ENCODE results near the gene PRMT6. TPM values are rescaled to one million over a fixed set of nuclear protein-coding genes. Genes with fewer than 3 reads are reported as not detected.

Gene PRMT6
- total and polyA plus RNA-seq, 2 donors (not counting 3 experiments of a cell fraction or from before 2014, with no cell fraction given) = 8.4 to 12.5 TPM

- Histone ChIP-seq H3K4me3 (replicated peaks in 1 of 3; ENCODE audit: insufficient read depth in 1 of 3, low read depth in 1 of 3, low read length in 3 of 3) (no peak overlapping the region), H3K27me3 (ENCODE audit: control insufficient read depth in 2 of 2, insufficient read depth in 2 of 2, low read length in 2 of 2) (no peaks in the 10 kb centered on the region), H3K79me2 (ENCODE audit: control insufficient read depth, insufficient read depth, low read length) (no peaks in the 10 kb centered on the region), H3K9me1 (replicated peaks; ENCODE audit: control insufficient read depth, extremely low read depth, insufficient read depth, low read length) (no peaks in the 10 kb centered on the region), H4K20me1 (replicated peaks; ENCODE audit: control insufficient read depth, extremely low read depth, insufficient read depth, low read length) (no peaks in the 10 kb centered on the region), H3K36me3 (ENCODE audit: control insufficient read depth in 2 of 2, extremely low read depth in 1 of 2, insufficient read depth in 2 of 2, low read length in 2 of 2) (no peaks in the 10 kb centered on the region), H3K9ac (replicated peaks; ENCODE audit: extremely low read depth, insufficient read depth, low read length) (no peak overlapping the region), H3K4me1 (ENCODE audit: control insufficient read depth, extremely low read depth, insufficient read depth, low read length) (peaks cover 8% of the 10 kb centered on the region), H2AFZ (ENCODE audit: low read depth, low read length) (no peak overlapping the region), H3K9me3 (replicated peaks; ENCODE audit: control insufficient read depth, insufficient read depth, low read length) (no peaks in the 10 kb centered on the region), H3K27ac (ENCODE audit: insufficient read depth, low read depth, low read length) (no peak overlapping the region), H3K4me2 (ENCODE audit: insufficient read depth, low read length) (no peak overlapping the region)
- POLR2A ChIA-PET = no interaction called here
- DNase-seq (ENCODE audit: low read depth, low spot score) (no peak), FAIRE-seq (no peak)
- CTCF ChIA-PET = no interaction called here
- no peak for TF ChIP-seq JUN (IDR thresholded peaks at IDR 0.05; ENCODE audit: borderline replicate concordance, insufficient read depth, insufficient read length, low read depth)
- intact Hi-C loops (cut with micrococcal nuclease) = no loop called here
- no TSS peak for BruUV-seq (replicated peaks)
- dilution Hi-C loops (cut with MboI; ENCODE audit: extremely low pct_ligation_motif_present, low sequenced_read_pairs) = no loop called here
These were observed 40.0 kb upstream of the PRMT6 start for GRCh38 chr1:107016376-107016978.

- no peak for FAIRE-seq
- H3K27me3 ChIP-seq (ENCODE audit: control insufficient read depth in 2 of 2, insufficient read depth in 2 of 2, low read length in 2 of 2) = no peaks in the 10 kb centered on the region
- H4K20me1 ChIP-seq (replicated peaks; ENCODE audit: control insufficient read depth, extremely low read depth, insufficient read depth, low read length) = no peaks in the 10 kb centered on the region
- no peak overlapping the region for H3K4me3 ChIP-seq (replicated peaks in 1 of 3; ENCODE audit: insufficient read depth in 1 of 3, low read depth in 1 of 3, low read length in 3 of 3)
- intact Hi-C loops (cut with micrococcal nuclease) = no loop called here
- POLR2A ChIA-PET = no interaction called here
- no peak overlapping the region for H2AFZ ChIP-seq (ENCODE audit: low read depth, low read length)
- CTCF ChIA-PET = no interaction called here
- H3K9me1 ChIP-seq (replicated peaks; ENCODE audit: control insufficient read depth, extremely low read depth, insufficient read depth, low read length) = no peaks in the 10 kb centered on the region
- H3K79me2 ChIP-seq (ENCODE audit: control insufficient read depth, insufficient read depth, low read length) = no peaks in the 10 kb centered on the region
- dilution Hi-C loops (cut with MboI; ENCODE audit: extremely low pct_ligation_motif_present, low sequenced_read_pairs) = no loop called here
- DNase-seq (ENCODE audit: low read depth, low spot score) = no peak
- H3K9ac ChIP-seq (replicated peaks; ENCODE audit: extremely low read depth, insufficient read depth, low read length) = no peak overlapping the region
- no peak overlapping the region for H3K27ac ChIP-seq (ENCODE audit: insufficient read depth, low read depth, low read length)
- H3K4me1 ChIP-seq (ENCODE audit: control insufficient read depth, extremely low read depth, insufficient read depth, low read length) = peaks cover 8% of the 10 kb centered on the region
- no TSS peak for BruUV-seq (replicated peaks)
- TF ChIP-seq CTCF (IDR thresholded peaks at IDR 0.05; ENCODE audit: extremely low read depth in 1 of 2, insufficient read depth in 1 of 2, low read depth in 1 of 2, low read length in 2 of 2) = no peak
- no peak for TF ChIP-seq JUN (IDR thresholded peaks at IDR 0.05; ENCODE audit: borderline replicate concordance, insufficient read depth, insufficient read length, low read depth)
- no peak for TF ChIP-seq EZH2 (IDR thresholded peaks at IDR 0.05; ENCODE audit: borderline replicate concordance, low read depth, low read length, severe bottlenecking)
- no peak for TF ChIP-seq POLR2A (IDR thresholded peaks at IDR 0.05; ENCODE audit: low read depth, low read length)
- TF ChIP-seq FOS (IDR thresholded peaks at IDR 0.05; ENCODE audit: borderline replicate concordance, insufficient read depth, low read length) = no peak
- TF ChIP-seq MYC (IDR thresholded peaks at IDR 0.05; ENCODE audit: low read depth, low read length) = no peak
- no peak for TF ChIP-seq GATA2 (IDR thresholded peaks at IDR 0.05; ENCODE audit: insufficient read depth, insufficient read length, low read depth, low read length)
- no peak for TF ChIP-seq MAX (IDR thresholded peaks at IDR 0.05; ENCODE audit: insufficient read depth, insufficient read length)
- no peak for TF ChIP-seq POLR2AphosphoS5 (IDR thresholded peaks at IDR 0.05; ENCODE audit: insufficient read depth, low read depth, low read length)
- H3K4me2 ChIP-seq (ENCODE audit: insufficient read depth, low read length) = no peak overlapping the region
- H3K36me3 ChIP-seq (ENCODE audit: control insufficient read depth in 2 of 2, extremely low read depth in 1 of 2, insufficient read depth in 2 of 2, low read length in 2 of 2) = no peaks in the 10 kb centered on the region
- H3K9me3 ChIP-seq (replicated peaks; ENCODE audit: control insufficient read depth, insufficient read depth, low read length) = no peaks in the 10 kb centered on the region
These were observed 38.0 kb upstream of the PRMT6 start for GRCh38 chr1:107018445-107018844.

Data from endothelial cell of umbilical vein (primary cell).